Natural killer cell (primary cell): ENCODE data around the gene UST. TPM values are rescaled to one million over a fixed set of nuclear protein-coding genes. Genes with fewer than 3 reads are reported as not detected.
"Not testable (repeated sequence)": the region's sequence is repeated elsewhere in the genome, so short reads cannot be mapped to it uniquely, and the experiment has no call there.

Experiments used
- ATAC-seq, 3 donors: fragments of 150-1000 bp in 2 of 3; fragments of 200-7000 bp in 1 of 3; cut with Tn5 transposase; 1 replicate in 1 of 3; 2 replicates in 2 of 3; pipeline ENCODE4 v1.10.0; 2021; ENCODE audit warnings: mild to moderate bottlenecking in 2 of 3, moderate library complexity in 2 of 3
- DNase-seq, 2 donors: peaks; one replicate each; pipeline versions ENCODE4 v3.0.0 to v3.0.0-alpha.2; 2013 to 2021; ENCODE audit warnings: mixed read lengths in 1 of 2
- H3K27ac ChIP-seq: one replicate; pipeline ENCODE4 v1.5.1; 2013; ENCODE audit warnings: mild to moderate bottlenecking, low read length
- H3K27me3 ChIP-seq: one replicate; pipeline ENCODE4 v1.6.1; 2013; ENCODE audit warnings: low read length; ENCODE audit not compliant: control insufficient read depth, insufficient read depth
- H3K36me3 ChIP-seq: one replicate; pipeline ENCODE4 v1.6.1; 2013; ENCODE audit warnings: low read length; ENCODE audit not compliant: control insufficient read depth, insufficient read depth
- H3K4me1 ChIP-seq: one replicate; pipeline ENCODE4 v1.6.1; 2013; ENCODE audit warnings: low read length; ENCODE audit not compliant: control insufficient read depth, insufficient read depth
- H3K4me3 ChIP-seq: one replicate; pipeline ENCODE4 v1.5.1; 2013; ENCODE audit warnings: low read length
- H3K9me3 ChIP-seq: one replicate; pipeline ENCODE4 v1.6.1; 2013; ENCODE audit warnings: low read length; ENCODE audit not compliant: control insufficient read depth, insufficient read depth
- H3K27ac Mint-ChIP-seq, 2 donors: one replicate each; pipeline ENCODE4 v1.8.0; 2022; ENCODE audit warnings: mild to moderate bottlenecking in 2 of 2, mixed read lengths in 2 of 2, moderate library complexity in 1 of 2
- H3K27me3 Mint-ChIP-seq, 2 donors: one replicate each; pipeline ENCODE4 v1.8.0; 2022; ENCODE audit warnings: low read depth in 2 of 2, mixed read lengths in 2 of 2
- H3K36me3 Mint-ChIP-seq: one replicate; pipeline ENCODE4 v1.8.0; 2022; ENCODE audit warnings: mixed read lengths
- H3K4me1 Mint-ChIP-seq, 2 donors: one replicate each; pipeline ENCODE4 v1.8.0; 2022; ENCODE audit warnings: mixed read lengths in 2 of 2
- H3K4me3 Mint-ChIP-seq: one replicate; pipeline ENCODE4 v1.8.0; 2022; ENCODE audit warnings: mild to moderate bottlenecking, moderate library complexity, mixed read lengths
- H3K9me3 Mint-ChIP-seq, 2 donors: one replicate each; pipeline ENCODE4 v1.8.0; 2022; ENCODE audit warnings: mixed read lengths in 2 of 2
- CTCF ChIP-seq: fragments of 200-600 bp; IDR thresholded peaks from one replicate; pipeline ENCODE4 v1.8.0; 2022; ENCODE audit warnings: antibody characterized with exemption
- WGBS: methylation state at CpG from one replicate; pipeline ENCODE4 v1.1.7; 2013; ENCODE audit warnings: missing lambda C conversion rate; ENCODE audit not compliant: insufficient coverage; 5-methylcytosine and 5-hydroxymethylcytosine counted together
- intact Hi-C: fragments of 100-400 bp; cut with micrococcal nuclease; formaldehyde crosslinking; loops from one replicate; pipeline ENCODE4 v1.14.2; 2022
- total RNA-seq, 4 donors: library from RNA; stranded (reverse); fragments of 120-200 nt in 1 of 4; gene quantifications; one replicate each; pipeline versions ENCODE4 v1.2.3 to v1.2.4, GENCODE V29; 2013 to 2022

Gene UST
- total RNA-seq, 3 donors from 2014 or later (not counting 1 experiment from before 2014, with no cell fraction given) = 6.3 to 11.9 (median 10.6) TPM

DNA sequence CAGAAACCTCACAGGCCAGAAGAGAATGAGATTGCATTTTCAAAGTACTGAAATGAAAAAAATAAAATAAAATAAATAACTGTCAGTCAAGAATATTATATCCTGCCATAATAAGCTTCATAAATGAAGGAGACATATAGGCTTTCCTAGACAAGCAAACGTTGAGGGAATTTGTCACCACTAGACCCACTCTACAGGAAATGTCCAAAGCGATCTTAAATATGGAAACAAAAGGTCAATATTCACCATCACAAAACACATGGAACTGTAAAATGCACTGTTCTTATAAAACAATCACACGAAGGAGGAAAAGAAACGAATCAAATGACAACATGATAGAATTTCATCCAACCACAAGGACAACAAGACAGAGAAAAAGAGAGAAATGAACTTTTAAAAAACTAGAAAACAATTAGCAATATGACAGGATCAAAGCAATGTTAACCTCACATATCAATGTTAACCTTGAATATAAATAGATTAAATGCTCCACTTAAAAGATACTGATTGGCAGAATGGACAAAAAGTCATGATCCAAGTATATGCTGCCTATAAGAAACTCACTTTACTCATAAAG is 352.0 kb downstream of the UST start:
- no peaks in the 10 kb centered on the region for H3K27me3 Mint-ChIP-seq
- peaks cover 17% of the 10 kb centered on the region for H3K36me3 Mint-ChIP-seq
- peaks cover 7% of the 10 kb centered on the region for H3K9me3 ChIP-seq
- no peak overlapping the region for H3K27ac ChIP-seq
- H3K27me3 ChIP-seq = no peaks in the 10 kb centered on the region
- no peak overlapping the region for H3K4me3 ChIP-seq
- peaks cover 3 to 9% of the 10 kb centered on the region in 2 donors for H3K9me3 Mint-ChIP-seq
- H3K4me1 Mint-ChIP-seq = no peaks in the 10 kb centered on the region
- ATAC-seq = no peak
- DNase-seq = no peak
- no peaks in the 10 kb centered on the region for H3K36me3 ChIP-seq
- intact Hi-C loops = no loop called here
- H3K4me1 ChIP-seq = peaks cover 4% of the 10 kb centered on the region
- WGBS = 94% methylated on average over 3 of the region's 4 CpGs
- H3K27ac Mint-ChIP-seq = no peak overlapping the region
- H3K4me3 Mint-ChIP-seq = no peak overlapping the region
- TF ChIP-seq CTCF = no peak

DNA sequence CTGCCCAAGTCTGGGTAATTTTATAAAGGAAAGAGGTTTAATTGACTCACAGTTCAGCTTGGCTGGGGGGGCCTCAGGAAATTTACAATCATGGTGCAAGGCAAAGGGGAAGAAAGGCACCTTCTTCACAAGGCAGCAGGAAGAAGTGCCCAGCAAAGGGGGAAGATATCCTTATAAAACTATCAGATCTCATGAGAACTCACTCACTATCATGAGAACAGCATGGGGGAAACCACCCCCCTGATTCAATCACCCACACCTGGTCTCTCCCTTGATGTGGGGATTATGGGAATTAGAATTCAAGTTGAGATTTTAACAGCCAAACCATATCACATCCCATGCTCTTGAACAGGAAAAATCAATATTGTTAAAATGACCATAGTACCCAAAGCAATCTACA is 355.5 kb downstream of the UST start:
- no peaks in the 10 kb centered on the region for H3K36me3 ChIP-seq
- DNase-seq = no peak
- Mint-ChIP-seq H3K9me3 (peaks cover 3 to 9% of the 10 kb centered on the region in 2 donors), H3K27me3 (no peaks in the 10 kb centered on the region), H3K4me3 (no peak overlapping the region), H3K27ac (no peak overlapping the region), H3K36me3 (peaks cover 17% of the 10 kb centered on the region), H3K4me1 (no peaks in the 10 kb centered on the region)
- H3K9me3 ChIP-seq = peaks cover 3% of the 10 kb centered on the region
- H3K4me3 ChIP-seq = no peak overlapping the region
- no peak for ATAC-seq
- no peaks in the 10 kb centered on the region for H3K4me1 ChIP-seq
- no peak for TF ChIP-seq CTCF
- no peaks in the 10 kb centered on the region for H3K27me3 ChIP-seq
- intact Hi-C loops = no loop called here
- no peak overlapping the region for H3K27ac ChIP-seq

DNA sequence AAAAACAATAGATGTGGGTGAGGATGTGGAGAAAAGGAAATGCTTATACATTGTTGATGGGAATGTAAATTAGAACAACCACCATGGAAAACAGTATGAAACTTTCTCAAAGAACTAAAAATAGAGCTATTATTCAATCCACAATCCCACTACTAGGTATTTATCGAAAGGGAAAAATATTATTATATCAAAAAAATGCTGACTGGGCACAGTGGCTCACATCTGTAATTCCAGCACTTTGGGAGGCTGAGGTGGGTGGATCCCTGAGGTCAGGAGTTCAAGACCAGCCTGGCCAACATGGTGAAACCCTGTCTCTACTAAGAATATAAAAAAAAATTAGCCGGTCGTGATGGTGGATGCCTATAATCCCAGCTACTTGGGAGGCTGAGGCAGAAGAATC is 357.1 kb downstream of the UST start:
- H3K27me3 Mint-ChIP-seq, H3K36me3 ChIP-seq, H3K4me3 Mint-ChIP-seq, ATAC-seq, DNase-seq, H3K9me3 ChIP-seq, H3K27ac Mint-ChIP-seq, H3K4me3 ChIP-seq, intact Hi-C loops, H3K27ac ChIP-seq, H3K4me1 Mint-ChIP-seq, H3K9me3 Mint-ChIP-seq, H3K4me1 ChIP-seq, H3K36me3 Mint-ChIP-seq, H3K27me3 ChIP-seq: not testable (repeated sequence)
- WGBS = 100% methylated on average over 2 of the region's 3 CpGs

DNA sequence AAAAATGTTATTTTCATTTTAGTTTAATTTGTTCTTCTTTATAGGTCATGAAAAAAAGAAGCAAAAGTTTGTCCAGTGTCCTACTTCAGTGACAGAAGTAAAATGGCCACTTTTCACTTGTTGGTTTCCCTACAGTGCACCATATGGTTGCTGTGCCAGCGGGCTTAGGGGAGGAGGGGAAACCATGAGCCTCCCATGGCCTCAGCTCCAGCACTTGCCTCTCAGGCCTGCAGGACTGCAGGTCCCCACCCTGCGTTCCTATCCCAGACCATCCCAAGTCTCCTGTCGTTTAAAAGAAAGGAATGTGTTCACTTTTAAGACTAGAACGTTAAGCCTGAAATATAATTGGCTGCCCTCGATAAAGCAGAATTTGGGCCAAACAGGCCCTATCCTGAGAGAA is 360.7 kb downstream of the UST start:
- H3K27ac Mint-ChIP-seq = no peak overlapping the region
- H3K36me3 ChIP-seq = no peaks in the 10 kb centered on the region
- H3K27me3 ChIP-seq = no peaks in the 10 kb centered on the region
- 94% methylated on average over 5 of the region's 5 CpGs for WGBS
- peaks cover 5 to 9% of the 10 kb centered on the region in 2 donors for H3K4me1 Mint-ChIP-seq
- no peak overlapping the region for H3K4me3 Mint-ChIP-seq
- no peaks in the 10 kb centered on the region for H3K36me3 Mint-ChIP-seq
- intact Hi-C loops = no loop called here
- no peaks in the 10 kb centered on the region for H3K9me3 Mint-ChIP-seq
- H3K27me3 Mint-ChIP-seq = no peaks in the 10 kb centered on the region
- ATAC-seq (no peak), DNase-seq (no peak)
- no peaks in the 10 kb centered on the region for H3K9me3 ChIP-seq
- peaks cover 5% of the 10 kb centered on the region for H3K4me1 ChIP-seq
- no peak overlapping the region for H3K4me3 ChIP-seq
- TF ChIP-seq CTCF = no peak
- H3K27ac ChIP-seq = no peak overlapping the region
